ENCODE data around the gene TRAPPC8.
"Not testable (repeated sequence)": the region's sequence is repeated elsewhere in the genome, so short reads cannot be mapped to it uniquely, and the experiment has no call there.

Gene TRAPPC8

GRCh38 chr18:31942291-31942998 is 483 bp downstream of the TRAPPC8 start:
- ATAC-seq: peak; percentile 42
- peak; percentile 58 for DNase-seq

GRCh38 chr18:31941010-31941809 is 1.7 kb downstream of the TRAPPC8 start:
- DNase-seq (no peak), ATAC-seq (no peak)

GRCh38 chr18:31934773-31935172 is 8.2 kb downstream of the TRAPPC8 start:
- DNase-seq, ATAC-seq: not testable (repeated sequence)

- no peak for DNase-seq
- ATAC-seq: no peak
Measured at GRCh38 chr18:31931886-31932240, 11.1 kb downstream of the TRAPPC8 start.

- DNase-seq: no peak
- no peak for ATAC-seq
Measured at GRCh38 chr18:31931163-31931885, 11.6 kb downstream of the TRAPPC8 start.

- ATAC-seq: no peak
- DNase-seq: no peak
Measured at GRCh38 chr18:31929273-31929672, 13.7 kb downstream of the TRAPPC8 start.

- ATAC-seq, DNase-seq: not testable (repeated sequence)
Measured at GRCh38 chr18:31926988-31927387, 15.9 kb downstream of the TRAPPC8 start.

GRCh38 chr18:31920277-31920676 is 22.7 kb downstream of the TRAPPC8 start:
- DNase-seq: no peak

GRCh38 chr18:31919366-31919765 is 23.6 kb downstream of the TRAPPC8 start:
- not testable (repeated sequence) for ATAC-seq, DNase-seq

More at GRCh38 chr18:31920277-31920676, 22.7 kb downstream of the TRAPPC8 start:
- no peak for ATAC-seq

GRCh38 chr18:31918733-31919132 is 24.2 kb downstream of the TRAPPC8 start:
- ATAC-seq (no peak), DNase-seq (no peak)

- ATAC-seq (no peak), DNase-seq (no peak)
Measured at GRCh38 chr18:31901063-31901462, 41.9 kb downstream of the TRAPPC8 start.

GRCh38 chr18:31899771-31900170 is 43.2 kb downstream of the TRAPPC8 start:
- not testable (repeated sequence) for ATAC-seq, DNase-seq

- DNase-seq (no peak), ATAC-seq (no peak)
Measured at GRCh38 chr18:31892936-31893335, 50.0 kb downstream of the TRAPPC8 start.

GRCh38 chr18:31891566-31891965 is 51.4 kb downstream of the TRAPPC8 start:
- no peak for ATAC-seq
- DNase-seq: no peak

- DNase-seq: no peak
- no peak for ATAC-seq
Measured at GRCh38 chr18:31884020-31884419, 58.9 kb downstream of the TRAPPC8 start.

GRCh38 chr18:31880186-31880898 is 62.6 kb downstream of the TRAPPC8 start:
- DNase-seq: no peak
- no peak for ATAC-seq

GRCh38 chr18:31878358-31878757 is 64.6 kb downstream of the TRAPPC8 start:
- DNase-seq (no peak), ATAC-seq (no peak)

- DNase-seq (no peak), ATAC-seq (no peak)
Measured at GRCh38 chr18:31877900-31878299, 65.0 kb downstream of the TRAPPC8 start.

- no peak for ATAC-seq
Measured at GRCh38 chr18:31876707-31877106, 66.2 kb downstream of the TRAPPC8 start.

GRCh38 chr18:31875301-31875700 is 67.6 kb downstream of the TRAPPC8 start:
- ATAC-seq: no peak

More at GRCh38 chr18:31876707-31877106, 66.2 kb downstream of the TRAPPC8 start:
- DNase-seq: no peak

GRCh38 chr18:31863103-31863502 is 79.8 kb downstream of the TRAPPC8 start:
- no peak for ATAC-seq

More at GRCh38 chr18:31875301-31875700, 67.6 kb downstream of the TRAPPC8 start:
- DNase-seq: no peak

GRCh38 chr18:31860488-31860887 is 82.4 kb downstream of the TRAPPC8 start:
- DNase-seq: no peak
- ATAC-seq: no peak

More at GRCh38 chr18:31863103-31863502, 79.8 kb downstream of the TRAPPC8 start:
- DNase-seq: no peak
